DOHH2 (cell line): Measurements from ENCODE around the gene NPIPA1.
"Not testable (repeated sequence)": the region's sequence is repeated elsewhere in the genome, so short reads cannot be mapped to it uniquely, and the experiment has no call there.

Source experiments
- H3F3A ChIP-seq: fragments of 200-600 bp; sonication (generic), shearing (Covaris generic); 2 replicates; pipeline ENCODE4 v1.6.0; 2016; ENCODE audit warnings: antibody characterized with exemption, mild to moderate bottlenecking; ENCODE audit not compliant: control insufficient read depth, insufficient read depth
- H3K27ac ChIP-seq: fragments of 200-600 bp; sonication (generic); 2 replicates; pipeline ENCODE4 v1.5.1; 2014; ENCODE audit warnings: low read depth, mild to moderate bottlenecking, low read length, moderate library complexity
- H3K27me3 ChIP-seq: fragments of 200-600 bp; sonication (generic); 2 replicates; pipeline ENCODE4 v1.6.1; 2014; ENCODE audit warnings: mild to moderate bottlenecking, low read length, mixed read lengths; ENCODE audit not compliant: control insufficient read depth
- H3K36me3 ChIP-seq: fragments of 200-600 bp; sonication (generic); 2 replicates; pipeline ENCODE4 v1.6.1; 2014; ENCODE audit warnings: mild to moderate bottlenecking, low read length, moderate library complexity, mixed read lengths; ENCODE audit not compliant: control insufficient read depth
- H3K4me1 ChIP-seq: fragments of 200-600 bp; sonication (generic); 2 replicates; pipeline ENCODE4 v1.6.1; 2014; ENCODE audit warnings: mild to moderate bottlenecking, low read length, mixed read lengths; ENCODE audit not compliant: control insufficient read depth
- H3K4me2 ChIP-seq: fragments of 200-600 bp; sonication (generic); 2 replicates; pipeline ENCODE4 v1.6.0; 2014; ENCODE audit warnings: mild to moderate bottlenecking, low read length, moderate library complexity
- H3K4me3 ChIP-seq: fragments of 200-600 bp; sonication (generic); 2 replicates; pipeline ENCODE4 v1.5.1; 2014; ENCODE audit warnings: mild to moderate bottlenecking, low read length, mixed read lengths
- H3K79me2 ChIP-seq: fragments of 200-600 bp; sonication (generic); 2 replicates; pipeline ENCODE4 v1.6.1; 2014; ENCODE audit warnings: mild to moderate bottlenecking, low read length, mixed read lengths; ENCODE audit not compliant: control insufficient read depth
- H3K9me2 ChIP-seq: fragments of 200-600 bp; sonication (generic); replicated peaks from 2 replicates; pipeline ENCODE4 v1.6.1; 2014; ENCODE audit warnings: mild to moderate bottlenecking, low read length, mixed read lengths; ENCODE audit not compliant: control insufficient read depth
- H3K9me3 ChIP-seq: fragments of 200-600 bp; sonication (generic); 2 replicates; pipeline ENCODE4 v1.6.1; 2014; ENCODE audit warnings: antibody characterized with exemption, low read length, mixed read lengths; ENCODE audit not compliant: control insufficient read depth, insufficient read depth
- H4K20me1 ChIP-seq: fragments of 200-600 bp; sonication (generic); 2 replicates; pipeline ENCODE4 v1.6.0; 2014; ENCODE audit warnings: low read depth, mild to moderate bottlenecking, antibody characterized with exemption, low read length, moderate library complexity; ENCODE audit not compliant: control insufficient read depth, insufficient read depth

The NPIPA1 gene

DNA sequence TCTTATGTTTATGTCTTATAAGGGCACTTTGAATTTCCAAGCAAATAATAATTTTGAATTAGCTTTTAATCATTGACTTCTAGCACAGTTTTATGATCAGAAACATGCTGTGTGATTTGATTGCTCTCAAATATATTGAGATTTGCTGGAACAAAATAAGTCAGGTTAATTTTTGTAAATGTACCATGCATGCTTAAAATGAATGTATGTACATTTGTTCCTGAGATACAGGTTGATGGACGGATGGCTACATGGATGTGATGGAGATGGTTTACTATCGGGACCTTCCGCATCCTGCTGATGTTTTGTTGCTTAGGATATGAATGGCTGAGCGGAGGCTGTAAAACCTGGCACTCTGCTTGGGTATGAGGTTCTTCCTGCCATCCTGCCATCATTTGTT is at the start of gene NPIPA1:
Gene NPIPA1 (plus strand): TSS at position 301 of the 400 bp plus-strand sequence. CDS start 0 bp downstream, at position 301.
- H3K4me3 ChIP-seq, H3K79me2 ChIP-seq, H3K9me3 ChIP-seq, H3K4me1 ChIP-seq, H3K27me3 ChIP-seq, H3F3A ChIP-seq, H3K36me3 ChIP-seq, H3K9me2 ChIP-seq, H4K20me1 ChIP-seq, H3K27ac ChIP-seq, H3K4me2 ChIP-seq: not testable (repeated sequence)

DNA sequence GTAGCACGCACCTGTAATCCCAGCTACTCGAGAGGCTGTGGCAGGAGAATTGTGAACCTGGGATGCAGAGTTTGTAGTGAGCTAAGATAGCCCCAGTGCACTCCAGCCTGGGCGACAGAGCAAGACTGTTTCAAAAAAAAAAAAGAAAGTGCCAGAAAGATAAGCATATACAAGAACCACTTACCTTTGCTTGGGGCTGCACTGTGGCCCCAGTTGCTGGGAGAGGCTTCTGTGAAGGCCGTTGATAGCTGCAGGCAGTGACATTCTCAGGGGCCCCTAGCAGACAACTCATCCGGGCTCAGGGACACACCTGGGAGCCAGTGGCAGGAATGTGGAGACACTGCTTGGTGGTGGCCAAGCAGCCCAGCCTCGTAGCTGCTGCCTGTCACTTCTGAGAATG is 45.1 kb upstream of the NPIPA1 start:
- not testable (repeated sequence) for H3F3A ChIP-seq, H4K20me1 ChIP-seq, H3K4me2 ChIP-seq, H3K4me1 ChIP-seq, H3K4me3 ChIP-seq, H3K9me2 ChIP-seq, H3K79me2 ChIP-seq, H3K27me3 ChIP-seq, H3K9me3 ChIP-seq, H3K36me3 ChIP-seq, H3K27ac ChIP-seq

DNA sequence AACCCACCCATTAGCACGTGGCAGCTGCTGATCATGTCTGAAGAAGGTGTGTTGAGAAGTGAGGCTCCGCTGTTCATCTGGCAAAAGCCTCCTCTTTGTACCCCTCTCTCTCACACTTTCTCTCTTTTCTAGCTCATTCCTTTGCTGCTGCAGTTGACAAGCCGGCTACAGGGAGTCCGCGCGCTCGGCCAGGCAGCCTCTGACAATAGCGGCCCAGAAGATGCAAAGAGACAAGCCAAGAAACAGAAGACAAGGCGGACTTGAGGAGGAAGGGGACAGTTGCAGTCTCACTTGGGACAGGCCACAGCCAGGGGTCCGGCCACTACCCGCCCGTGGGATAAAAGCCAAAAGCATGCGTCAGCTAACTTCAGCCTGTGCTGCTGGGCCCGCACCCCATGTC is 41.9 kb upstream of the NPIPA1 start:
- not testable (repeated sequence) for H3K9me3 ChIP-seq, H3K4me1 ChIP-seq, H3K79me2 ChIP-seq, H3K4me2 ChIP-seq, H3K36me3 ChIP-seq, H3K4me3 ChIP-seq, H3F3A ChIP-seq, H3K27ac ChIP-seq, H4K20me1 ChIP-seq, H3K27me3 ChIP-seq, H3K9me2 ChIP-seq

DNA sequence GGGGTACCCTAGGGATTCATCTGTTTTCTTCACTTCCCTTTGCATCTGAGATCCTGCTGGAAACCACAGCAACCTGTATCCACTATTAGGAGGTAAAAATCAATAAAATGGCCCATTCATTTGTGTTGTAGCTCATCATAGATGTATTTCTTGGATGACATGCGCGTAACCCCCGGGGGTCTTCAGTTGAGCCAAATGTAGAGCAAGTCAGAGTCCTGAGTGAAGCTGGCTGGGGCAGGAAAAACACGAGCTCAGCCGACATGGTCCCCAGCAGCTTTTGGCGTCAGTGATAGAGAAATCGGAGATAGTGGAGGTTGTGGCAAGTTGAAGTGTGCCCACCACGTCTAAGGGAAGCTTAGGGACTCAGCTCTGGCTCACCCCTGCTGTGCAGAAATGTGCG is 41.2 kb upstream of the NPIPA1 start:
- H3K9me2 ChIP-seq, H3K4me3 ChIP-seq, H4K20me1 ChIP-seq, H3F3A ChIP-seq, H3K9me3 ChIP-seq, H3K27me3 ChIP-seq, H3K4me2 ChIP-seq, H3K79me2 ChIP-seq, H3K36me3 ChIP-seq, H3K4me1 ChIP-seq, H3K27ac ChIP-seq: not testable (repeated sequence)

DNA sequence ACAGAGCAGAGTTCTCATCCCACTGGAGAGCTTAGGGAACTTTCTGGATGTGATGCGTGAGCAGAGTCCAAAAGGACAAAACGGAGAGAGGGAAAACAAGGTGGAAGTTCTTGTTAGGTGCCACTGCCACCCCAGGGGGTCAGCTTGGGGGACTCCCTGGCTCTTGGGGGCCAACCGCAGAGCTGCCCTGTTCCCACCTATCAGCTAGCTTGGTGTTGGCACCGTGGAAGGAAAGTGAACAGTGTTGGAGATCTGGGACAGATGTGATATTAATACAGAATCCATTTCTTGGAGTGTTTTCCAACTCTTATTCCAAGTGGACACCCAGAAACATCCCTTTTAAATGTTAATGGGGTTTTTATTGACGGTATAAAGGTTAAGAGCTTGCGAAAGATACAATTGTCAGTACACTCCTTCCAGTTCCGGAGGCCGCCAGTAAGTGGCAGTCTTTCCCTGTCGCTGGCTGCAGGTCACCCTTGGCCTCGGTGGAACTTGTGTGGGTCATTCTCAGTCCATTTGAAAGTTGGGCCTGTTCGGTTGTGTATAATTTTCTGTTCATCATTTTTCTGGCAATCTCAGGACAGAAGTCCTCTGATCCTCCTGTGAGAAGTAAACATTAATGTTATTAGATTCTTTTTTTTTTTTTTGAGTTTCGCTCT is 40.1 kb upstream of the NPIPA1 start:
- H3K4me1 ChIP-seq, H3F3A ChIP-seq, H3K36me3 ChIP-seq, H4K20me1 ChIP-seq, H3K4me3 ChIP-seq, H3K27ac ChIP-seq, H3K9me3 ChIP-seq, H3K27me3 ChIP-seq, H3K4me2 ChIP-seq, H3K79me2 ChIP-seq, H3K9me2 ChIP-seq: not testable (repeated sequence)

DNA sequence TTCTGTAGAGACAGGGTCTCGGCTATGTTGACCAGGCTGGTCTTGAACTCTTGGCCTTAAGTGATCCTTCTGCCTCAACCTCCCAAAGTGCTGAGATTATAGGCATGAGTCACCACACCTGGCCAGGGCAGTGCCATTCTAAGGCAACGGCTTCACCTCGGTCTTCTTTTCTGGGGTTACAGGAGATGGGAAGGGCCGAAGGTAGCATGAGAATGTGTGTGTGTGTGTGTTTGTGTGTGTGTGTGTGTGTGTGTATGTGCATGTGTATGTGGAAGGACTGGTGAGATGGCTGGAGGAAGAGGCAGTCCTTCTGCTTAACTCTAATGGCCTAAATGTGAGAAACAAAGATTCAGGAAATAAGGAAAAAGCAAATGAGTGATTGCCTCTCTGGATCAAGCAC is 39.1 kb upstream of the NPIPA1 start:
- H3K9me3 ChIP-seq, H3K9me2 ChIP-seq, H3K4me1 ChIP-seq, H3F3A ChIP-seq, H3K79me2 ChIP-seq, H3K36me3 ChIP-seq, H3K4me2 ChIP-seq, H3K27me3 ChIP-seq, H4K20me1 ChIP-seq, H3K4me3 ChIP-seq, H3K27ac ChIP-seq: not testable (repeated sequence)

DNA sequence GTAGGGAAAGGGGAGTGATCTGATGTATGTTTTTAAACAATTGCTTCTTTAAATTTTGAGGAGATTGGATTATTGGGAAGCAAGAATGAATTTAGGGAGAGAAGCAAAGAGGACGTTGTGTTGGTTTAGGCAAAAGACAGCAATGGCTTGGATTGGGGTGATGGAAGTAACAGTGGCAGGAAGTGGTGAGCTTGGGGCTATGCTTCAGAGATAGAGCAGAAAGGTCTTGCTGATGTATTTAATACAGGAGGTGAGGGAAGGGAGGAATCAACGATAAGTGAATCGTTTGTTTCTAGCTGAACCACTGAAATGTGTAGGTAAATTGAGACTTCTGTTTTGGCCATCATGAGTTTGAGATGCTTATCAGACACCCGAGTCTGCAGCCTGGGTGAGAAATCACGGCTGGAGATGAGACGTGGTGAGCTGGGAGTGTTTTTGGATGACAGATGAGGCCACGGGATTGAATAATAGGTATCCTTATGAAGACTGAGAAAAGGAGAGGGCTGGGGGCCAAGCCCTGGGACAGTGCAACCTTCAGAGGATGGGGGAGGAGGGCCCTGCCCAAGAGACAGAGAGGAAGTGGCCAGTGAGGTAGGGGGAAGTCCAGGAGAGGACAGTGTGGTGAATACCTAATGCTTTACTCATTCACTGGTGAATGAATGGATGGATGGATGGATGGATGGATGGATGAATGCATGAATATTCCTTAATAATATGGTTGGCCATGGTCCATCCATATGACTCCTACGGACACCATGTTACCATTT is 33.9 kb upstream of the NPIPA1 start:
- not testable (repeated sequence) for H3K4me2 ChIP-seq, H3K4me3 ChIP-seq

DNA sequence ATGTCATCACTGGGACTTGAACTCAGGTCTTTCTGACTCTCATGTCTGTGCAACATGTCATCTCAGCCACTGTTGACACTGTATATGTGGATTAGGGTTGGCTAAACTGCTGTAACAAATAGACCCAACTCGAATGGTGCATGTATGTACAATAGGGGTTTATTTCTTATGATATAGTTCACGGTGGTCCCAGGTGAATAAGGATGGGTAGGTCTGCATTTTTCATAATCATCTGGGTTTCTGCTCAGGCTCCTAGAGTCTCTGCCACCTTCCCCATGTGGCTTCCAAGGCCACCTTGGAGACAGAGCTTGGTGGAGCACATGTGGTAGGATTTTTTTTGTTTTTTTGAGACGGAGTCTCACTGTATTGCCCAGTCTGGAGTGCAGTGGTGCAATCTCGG is 27.5 kb upstream of the NPIPA1 start:
- not testable (repeated sequence) for H3K4me2 ChIP-seq

More for the DNA sequence above, 33.9 kb upstream of the NPIPA1 start:
- not testable (repeated sequence) for H3K9me2 ChIP-seq, H3F3A ChIP-seq, H3K27ac ChIP-seq, H4K20me1 ChIP-seq, H3K79me2 ChIP-seq, H3K4me1 ChIP-seq, H3K27me3 ChIP-seq, H3K9me3 ChIP-seq, H3K36me3 ChIP-seq

More for the DNA sequence above, 27.5 kb upstream of the NPIPA1 start:
- not testable (repeated sequence) for H3K79me2 ChIP-seq, H3K9me2 ChIP-seq, H3K36me3 ChIP-seq, H4K20me1 ChIP-seq, H3K27ac ChIP-seq, H3K4me1 ChIP-seq, H3K9me3 ChIP-seq, H3F3A ChIP-seq, H3K4me3 ChIP-seq, H3K27me3 ChIP-seq
